GM12891 (cell line): ENCODE measurements around the gene GRK3.

Source experiments
- DNase-seq: peaks from one replicate; pipeline ENCODE4 v3.0.0; 2011; ENCODE audit warnings: low spot score; ENCODE audit not compliant: insufficient read length
- FAIRE-seq: peaks from 2 replicates; lab custom pipeline; 2011; peaks lifted over from hg19 to GRCh38; lab: Jason Lieb, UNC
- PAX5 ChIP-seq: IDR thresholded peaks from 2 replicates; pipeline ENCODE4 v1.6.1; 2011; ENCODE audit warnings: low read length, moderate library complexity, mild to moderate bottlenecking; ENCODE audit not compliant: insufficient read depth, severe bottlenecking
- POLR2A ChIP-seq: IDR thresholded peaks from 2 replicates; pipeline ENCODE4 v1.6.1; 2011; ENCODE audit warnings: low read depth, low read length, control low read depth
- POLR2AphosphoS5 ChIP-seq: IDR thresholded peaks from 2 replicates; pipeline ENCODE4 v1.6.1; 2011; ENCODE audit warnings: low read depth, low read length, control low read depth
- POU2F2 ChIP-seq: IDR thresholded peaks from 2 replicates; pipeline ENCODE4 v1.6.1; 2011; ENCODE audit warnings: low read depth, mild to moderate bottlenecking, control low read depth, low read length, moderate library complexity
- SPI1 ChIP-seq: IDR thresholded peaks from 2 replicates; pipeline ENCODE4 v1.6.1; 2011; ENCODE audit warnings: low read depth, low read length, control low read depth
- TAF1 ChIP-seq: IDR thresholded peaks from 2 replicates; pipeline ENCODE4 v1.6.1; 2011; ENCODE audit warnings: low read depth, low read length, control low read depth

GRK3 gene

DNA sequence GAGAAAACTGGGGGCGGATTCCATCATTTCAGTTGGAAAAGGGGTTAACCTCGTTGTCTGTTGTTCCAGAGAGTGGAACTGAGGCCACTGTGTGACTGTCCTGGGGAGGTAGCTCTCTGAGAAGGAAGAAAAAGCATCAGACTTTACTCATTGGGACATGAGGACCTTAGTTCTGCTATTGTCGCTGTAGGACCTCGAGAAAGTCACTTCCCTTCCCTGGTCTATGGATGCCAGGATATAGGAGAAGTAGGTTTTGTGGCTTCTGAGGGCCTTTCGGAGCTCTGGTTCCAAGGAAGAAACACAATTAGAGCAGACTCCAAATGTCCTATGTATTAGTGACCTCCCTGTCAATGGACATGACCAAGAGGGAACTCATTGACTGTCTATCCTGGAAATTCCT lies 183.7 kb downstream of the GRK3 start:
- FAIRE-seq (no peak), DNase-seq (no peak)
- no peak for TF ChIP-seq TAF1
- TF ChIP-seq PAX5: no peak
- TF ChIP-seq SPI1: no peak
- no peak for TF ChIP-seq POLR2AphosphoS5
- no peak for TF ChIP-seq POLR2A
- TF ChIP-seq POU2F2: no peak

DNA sequence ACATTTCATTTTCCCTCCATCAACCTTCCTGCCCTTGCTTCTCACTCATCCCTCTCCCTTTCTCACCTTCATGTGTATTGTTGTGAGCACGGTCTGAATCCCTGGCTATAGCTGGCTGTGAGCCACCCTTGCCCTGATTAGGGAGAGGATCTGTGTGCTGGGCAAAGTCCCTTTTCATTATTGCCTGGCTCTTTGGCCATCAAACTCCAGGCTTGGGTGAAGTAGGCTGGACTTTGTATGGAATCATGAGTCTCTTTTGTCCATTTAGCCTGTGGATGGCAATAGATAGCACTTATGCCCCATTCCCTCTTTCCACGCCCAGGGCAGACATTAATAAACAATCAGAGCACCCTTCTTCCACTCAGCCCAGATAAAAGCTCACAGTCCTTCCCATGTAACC lies 184.2 kb downstream of the GRK3 start:
- TF ChIP-seq TAF1 (no peak), POLR2AphosphoS5 (no peak)
- DNase-seq (no peak), FAIRE-seq (no peak)

DNA sequence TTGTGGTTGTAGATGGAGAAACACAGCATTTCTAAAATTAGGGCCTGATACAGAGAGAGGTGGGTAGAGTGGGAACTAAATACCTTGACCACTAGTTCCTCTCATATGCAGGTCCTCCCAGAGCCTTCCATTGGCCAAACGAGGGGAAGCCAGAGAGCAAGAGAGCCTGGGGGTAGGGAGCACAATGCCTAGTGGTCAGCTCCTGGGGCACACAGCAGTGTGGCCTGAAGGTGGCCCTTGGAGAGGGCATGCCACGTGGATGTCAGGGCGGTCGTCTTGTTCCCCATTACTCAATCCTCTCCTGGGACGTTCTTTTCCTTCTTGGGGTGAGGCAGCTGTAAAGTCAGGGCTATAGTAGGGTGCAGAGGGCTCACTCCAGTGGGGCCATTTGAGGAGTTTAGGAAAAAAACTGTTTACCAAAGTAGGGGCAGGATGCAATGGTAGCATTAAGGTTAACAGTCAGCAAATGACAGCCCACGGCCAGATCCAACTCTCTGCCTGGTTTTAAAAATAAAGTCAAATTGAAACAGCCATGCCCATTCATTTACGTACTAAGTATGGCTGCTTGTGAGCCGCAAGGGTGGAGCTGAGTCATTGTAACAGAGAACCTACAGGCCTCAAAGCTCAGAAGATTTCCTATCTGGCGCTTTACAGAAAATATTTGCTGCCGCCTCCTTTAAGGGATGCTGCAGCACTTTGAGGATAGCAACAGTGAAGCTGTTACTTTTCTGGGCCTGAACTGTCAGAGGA lies 185.1 kb downstream of the GRK3 start:
- FAIRE-seq (no peak), DNase-seq (no peak)
- TF ChIP-seq TAF1 (0 out of 2 replicates have a peak, but pooled peaks have one; percentile 16), SPI1 (no peak; the same call in 1 of the 2 replicates), POU2F2 (0 out of 2 replicates have a peak, but pooled peaks have one; percentile 10), PAX5 (no peak), POLR2A (no peak)

DNA sequence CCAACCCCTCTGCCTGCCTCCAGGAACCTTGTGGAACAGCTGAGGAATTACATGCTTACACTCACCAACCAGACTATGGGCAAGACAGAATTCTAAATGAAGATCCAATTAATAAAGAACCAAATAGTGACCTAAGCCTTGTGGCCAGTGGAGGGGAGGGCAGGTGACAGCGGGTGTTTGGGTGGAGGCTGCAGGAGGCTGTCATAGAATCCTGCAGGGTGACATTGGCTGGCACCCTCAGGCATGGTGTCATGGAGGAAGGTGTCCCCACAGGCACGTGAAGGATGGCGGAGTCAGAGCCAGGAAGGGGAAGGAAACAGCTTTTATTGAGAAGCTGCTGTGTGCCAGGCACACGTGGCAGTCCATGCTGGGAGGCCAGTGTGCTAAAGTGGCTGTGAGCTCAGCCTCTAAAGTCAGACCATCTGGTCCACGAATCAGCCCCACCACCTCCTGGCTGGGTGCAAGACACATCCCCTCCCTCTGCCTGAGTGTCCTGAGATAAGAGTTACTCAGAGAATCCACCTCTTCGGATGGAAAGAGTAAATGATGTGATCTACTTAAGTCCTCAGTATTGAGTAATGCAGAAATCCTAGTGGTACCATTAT lies 186.2 kb downstream of the GRK3 start:
- DNase-seq (no peak), FAIRE-seq (no peak)
- TF ChIP-seq POLR2AphosphoS5 (no peak), POLR2A (no peak), TAF1 (no peak), POU2F2 (no peak), SPI1 (no peak), PAX5 (no peak)

GRCh38 chr22:25751174-25751581 lies 186.7 kb downstream of the GRK3 start:
- no peak for FAIRE-seq

GRCh38 chr22:25752615-25753214 lies 188.2 kb downstream of the GRK3 start:
- no peak for DNase-seq
- FAIRE-seq: no peak
- TF ChIP-seq POLR2AphosphoS5 (no peak), TAF1 (no peak), SPI1 (no peak), PAX5 (no peak), POLR2A (no peak), POU2F2 (no peak)

More at GRCh38 chr22:25751174-25751581, 186.7 kb downstream of the GRK3 start:
- no peak for DNase-seq
- TF ChIP-seq PAX5 (no peak), SPI1 (no peak), POLR2AphosphoS5 (no peak), POLR2A (no peak), POU2F2 (no peak), TAF1 (no peak)

- no peak for TF ChIP-seq SPI1
- no peak for TF ChIP-seq POU2F2
- no peak for DNase-seq
- no peak for FAIRE-seq
Observed at GRCh38 chr22:25753252-25753651, 188.8 kb downstream of the GRK3 start.

- no peak for DNase-seq
- no peak for FAIRE-seq
- TF ChIP-seq TAF1 (no peak), POLR2AphosphoS5 (no peak)
Observed at GRCh38 chr22:25754527-25755202, 190.2 kb downstream of the GRK3 start.

DNA sequence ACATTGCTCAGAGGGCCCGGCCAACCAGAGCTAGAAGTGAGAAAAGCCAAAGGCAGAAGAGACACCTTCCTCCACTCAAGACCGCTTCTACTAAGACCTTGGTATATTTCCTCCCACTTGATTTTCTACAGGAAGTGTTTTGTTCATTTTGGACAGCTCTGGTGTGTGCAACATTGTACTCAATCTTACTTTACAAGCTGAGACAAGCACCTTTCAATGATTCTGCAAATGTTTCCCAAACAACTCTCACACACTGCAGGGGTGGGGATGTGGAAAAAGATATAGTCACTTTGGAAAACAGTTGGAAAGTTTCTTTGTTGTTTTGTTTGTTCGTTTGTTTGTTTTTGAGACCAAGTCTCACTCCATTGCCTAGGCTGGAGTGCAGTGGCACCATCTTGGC lies 193.2 kb downstream of the GRK3 start:
- DNase-seq (no peak), FAIRE-seq (no peak)
- no peak for TF ChIP-seq POLR2A

DNA sequence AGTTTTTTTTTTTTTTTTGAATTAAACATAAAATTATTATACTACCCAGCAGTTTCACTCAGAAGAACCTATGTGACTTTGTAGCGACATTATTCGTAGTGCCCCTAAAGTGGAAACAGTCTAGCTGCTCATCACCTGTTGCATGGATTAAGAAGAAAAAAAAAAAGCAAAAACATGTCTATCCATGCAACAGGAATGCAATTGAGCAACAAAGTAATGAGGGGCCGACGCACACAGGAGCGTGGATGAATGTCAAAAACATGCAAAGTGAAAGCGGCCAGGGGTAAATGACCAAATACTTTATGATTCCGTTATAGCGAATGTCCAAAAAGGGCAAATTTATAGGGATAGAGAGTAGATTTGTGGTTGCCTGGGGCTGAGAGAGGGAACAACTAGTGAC lies 193.8 kb downstream of the GRK3 start:
- no peak for TF ChIP-seq SPI1
- no peak for TF ChIP-seq POU2F2
- no peak for TF ChIP-seq POLR2AphosphoS5
- TF ChIP-seq TAF1: no peak
- TF ChIP-seq POLR2A: no peak
- no peak for TF ChIP-seq PAX5
- DNase-seq: no peak
- no peak for FAIRE-seq
